Femur (tissue), 1 donor: ENCODE measurements around the gene PKD1L1.
"Not testable (repeated sequence)": the region's sequence is repeated elsewhere in the genome, so short reads cannot be mapped to it uniquely, and the experiment has no call there.

Experiments
- DNase-seq: peaks from one replicate; pipeline ENCODE4 v3.0.0-alpha.2; 2017

PKD1L1 gene

GRCh38 chr7:47962262-47962661 is 14.0 kb upstream of the PKD1L1 start:
- no peak for DNase-seq

DNA sequence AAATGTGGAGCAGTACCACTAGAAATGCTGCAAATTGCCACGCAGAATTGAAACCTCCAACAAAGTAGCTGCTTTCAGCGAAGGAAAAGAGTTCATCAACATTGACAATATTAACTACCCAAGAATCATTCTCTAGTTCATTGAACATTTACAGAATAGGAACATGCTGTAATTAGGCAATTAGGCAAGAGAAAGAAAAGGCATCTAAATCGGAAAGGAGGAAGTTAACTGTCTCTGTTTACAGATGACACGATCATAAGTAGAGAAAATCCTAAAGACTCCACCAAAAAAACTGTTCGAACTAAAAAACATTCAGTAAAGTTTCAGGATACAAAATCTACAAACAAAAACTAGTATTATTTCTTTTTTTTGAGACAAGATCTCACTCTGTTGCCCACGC is 8.9 kb upstream of the PKD1L1 start:
- DNase-seq, result no peak

DNA sequence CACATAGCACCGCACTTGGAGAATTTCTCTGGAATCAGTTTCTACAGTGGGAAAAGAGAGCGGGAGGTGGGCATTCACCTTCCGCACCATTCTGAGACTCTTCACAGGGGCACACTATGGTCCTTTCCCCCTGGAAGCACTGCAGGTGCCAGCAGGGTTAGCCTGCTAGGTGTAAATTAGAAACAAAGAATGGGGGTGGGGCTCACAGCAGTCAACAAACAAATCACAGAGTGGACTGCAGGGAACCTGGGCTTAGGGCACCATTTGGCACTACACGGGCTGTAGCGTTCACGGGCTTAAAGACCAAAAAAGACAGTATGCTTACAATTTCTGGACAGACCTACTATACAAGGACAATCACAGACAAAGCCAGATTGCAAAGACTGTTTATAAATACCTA is 8.0 kb upstream of the PKD1L1 start:
- no peak for DNase-seq

DNA sequence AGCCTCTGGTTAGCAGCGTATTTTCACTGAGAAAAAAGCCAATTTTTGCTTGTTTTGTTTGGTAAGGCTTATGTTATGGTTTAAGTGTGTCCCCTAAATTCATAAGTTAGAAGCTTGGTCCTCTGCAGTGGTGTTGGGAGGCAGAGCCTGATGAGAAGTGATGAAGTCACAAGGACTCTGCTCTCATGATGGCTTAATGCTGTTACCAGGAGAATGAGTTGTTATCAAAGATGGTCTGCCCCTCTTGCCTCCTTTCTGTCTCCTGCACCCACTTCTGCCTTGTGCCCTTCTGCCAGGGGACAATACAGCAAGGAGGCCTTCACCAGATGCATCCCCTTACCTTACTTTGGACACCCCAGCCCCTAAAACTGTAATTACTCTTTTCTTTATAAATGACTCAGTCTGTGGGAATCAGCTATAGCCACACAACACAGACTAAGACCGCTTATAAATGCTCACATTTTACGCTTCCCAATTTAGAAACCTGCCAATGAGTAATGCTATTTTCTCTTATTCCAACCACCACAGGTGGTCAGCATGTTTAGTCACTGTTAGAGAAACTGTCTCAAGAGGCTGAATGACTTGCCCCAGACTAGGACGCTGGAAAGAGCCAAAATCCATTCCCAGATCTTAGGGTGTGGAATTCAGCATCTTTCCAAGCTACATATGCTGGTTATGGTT is 6.1 kb upstream of the PKD1L1 start:
- no peak for DNase-seq

GRCh38 chr7:47953822-47954221 is 5.6 kb upstream of the PKD1L1 start:
- no peak for DNase-seq

- no peak for DNase-seq
Observed at GRCh38 chr7:47952224-47952623, 4.0 kb upstream of the PKD1L1 start.

DNA sequence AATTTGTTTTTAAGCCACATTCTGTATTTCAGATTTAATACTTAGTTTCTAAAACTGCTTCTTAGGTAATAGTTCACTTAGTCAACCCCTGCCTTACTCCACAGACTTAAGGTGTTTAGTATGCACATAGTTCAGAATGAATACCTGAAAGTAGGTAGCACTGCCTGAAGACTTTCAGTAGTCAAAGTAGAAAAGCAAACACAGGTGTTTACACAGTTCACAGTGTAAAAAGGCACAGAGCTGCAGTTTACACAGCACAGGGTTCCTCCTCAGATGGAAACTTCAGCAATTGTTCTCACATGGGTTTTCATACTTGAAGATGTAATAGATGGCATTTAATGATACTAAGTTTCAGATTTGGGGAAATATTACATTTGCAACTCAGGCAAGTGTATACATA is 3.1 kb upstream of the PKD1L1 start:
- no peak for DNase-seq

DNA sequence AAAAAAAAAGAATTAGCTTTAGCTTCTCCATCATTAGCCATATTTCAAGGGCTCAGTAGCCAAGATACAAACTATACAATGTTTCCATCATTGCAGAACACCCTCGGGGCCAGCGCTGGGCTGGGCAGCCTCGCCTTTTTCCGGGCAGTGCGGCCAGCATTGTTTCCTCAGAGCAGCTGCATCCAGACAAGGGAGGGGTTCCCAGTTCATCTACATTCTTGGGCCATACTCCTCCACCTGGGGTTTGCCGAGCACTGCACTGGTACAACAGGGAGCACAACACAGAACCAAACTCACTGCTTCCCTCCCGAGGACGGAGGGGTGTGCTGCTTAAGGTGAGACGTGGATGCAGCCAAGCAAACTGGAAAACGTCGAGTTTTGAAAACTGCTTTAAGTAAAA is 2.4 kb upstream of the PKD1L1 start:
- DNase-seq, result peak; percentile 67

GRCh38 chr7:47949703-47950102 is 1.4 kb upstream of the PKD1L1 start:
- DNase-seq, result no peak

- no peak for DNase-seq
Observed at GRCh38 chr7:47947355-47947749, 914 bp downstream of the PKD1L1 start.

- no peak for DNase-seq
Observed at GRCh38 chr7:47946581-47947354, 1.5 kb downstream of the PKD1L1 start.

DNA sequence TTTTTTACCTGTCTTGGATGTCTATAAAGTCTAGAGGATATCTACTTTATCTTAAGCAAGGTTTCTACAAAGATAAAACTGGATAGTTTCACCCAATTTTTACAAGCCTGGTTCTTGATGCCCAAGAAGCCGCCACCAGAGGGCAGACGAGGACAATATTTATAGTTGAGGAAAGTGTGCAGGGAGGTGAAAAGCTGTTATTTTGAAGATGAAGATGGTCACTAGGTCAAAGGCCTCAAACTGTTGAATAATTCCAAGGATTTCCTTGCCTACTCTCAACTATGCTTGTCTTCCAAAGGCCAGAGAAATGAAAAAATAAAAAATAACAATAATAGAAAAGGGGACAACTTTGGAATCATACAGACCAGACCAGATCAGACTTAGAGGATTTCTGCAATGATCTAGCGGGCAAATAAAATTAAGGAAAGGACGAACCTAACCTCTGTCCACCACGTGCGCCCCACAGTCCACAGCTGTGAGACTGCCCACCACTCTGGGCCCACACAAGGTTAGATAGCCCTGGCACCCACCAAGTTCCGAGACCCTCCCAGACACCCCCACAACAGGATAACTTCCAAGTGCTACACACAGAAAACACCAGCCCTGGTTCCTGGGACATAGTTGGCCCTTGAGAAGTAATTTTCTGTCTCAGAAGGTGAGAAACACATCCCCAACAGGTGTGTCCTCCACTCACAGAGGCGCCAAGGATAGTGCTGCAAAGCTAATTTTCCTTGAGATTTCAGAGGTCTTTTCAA is 2.8 kb downstream of the PKD1L1 start:
- DNase-seq, result peak; percentile 75

GRCh38 chr7:47944536-47945260 is 3.6 kb downstream of the PKD1L1 start:
- DNase-seq, result no peak

- DNase-seq, result no peak
Observed at GRCh38 chr7:47943676-47944474, 4.4 kb downstream of the PKD1L1 start.

GRCh38 chr7:47942651-47943050 is 5.6 kb downstream of the PKD1L1 start:
- not testable (repeated sequence) for DNase-seq

DNA sequence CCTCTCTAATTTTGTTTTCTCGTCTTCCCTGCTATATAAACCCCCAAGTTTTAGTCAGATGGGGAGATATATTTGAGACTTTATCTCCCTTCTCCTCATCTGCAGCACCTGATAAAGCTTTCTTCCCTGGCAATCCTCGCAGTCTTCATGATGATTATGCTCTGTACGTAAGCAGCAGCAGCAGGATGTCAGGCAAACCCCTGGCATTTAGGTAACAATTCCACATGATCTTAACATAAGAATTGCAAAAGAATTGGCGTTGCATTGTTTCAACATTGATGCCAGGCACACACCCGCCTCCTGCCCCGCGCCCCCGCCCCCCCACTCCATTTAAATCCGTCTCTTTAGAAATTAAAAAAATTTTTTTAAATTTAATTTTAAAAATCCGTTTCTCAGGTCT is 6.1 kb downstream of the PKD1L1 start:
- DNase-seq, result no peak

DNA sequence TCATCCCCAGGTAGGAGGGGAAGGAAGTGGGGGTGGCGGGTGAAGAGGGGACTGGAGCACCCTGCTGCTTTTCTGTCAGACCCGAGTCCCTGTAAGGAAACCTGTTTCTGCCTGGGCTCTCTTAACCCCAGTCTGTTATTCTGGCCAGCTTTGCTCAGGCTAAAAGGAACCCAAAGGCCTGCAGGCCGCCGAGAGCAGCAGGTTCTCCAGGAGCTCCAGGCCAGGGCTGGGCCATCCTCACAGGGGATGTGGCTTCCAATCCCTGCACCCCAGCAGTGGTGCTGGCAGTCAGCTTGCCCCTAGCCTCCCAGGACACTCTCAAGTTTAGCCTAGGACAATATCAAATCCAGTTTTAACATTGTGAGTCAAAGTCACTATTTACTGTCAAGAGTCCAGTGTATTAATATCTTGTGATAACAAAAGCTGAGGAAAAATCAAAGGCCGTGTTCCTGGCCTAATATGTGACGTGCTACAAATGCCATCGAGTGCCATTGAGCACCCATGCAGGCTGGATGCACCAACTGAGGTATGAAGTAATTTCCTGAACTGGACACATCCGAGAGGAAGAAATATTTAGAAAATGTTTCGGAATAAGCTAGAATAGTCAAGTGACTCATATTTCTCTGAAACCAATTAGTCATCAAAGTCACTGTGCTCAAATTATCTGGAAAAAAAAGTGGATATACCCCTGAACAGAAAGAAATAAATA is 7.0 kb downstream of the PKD1L1 start:
- no peak for DNase-seq

DNA sequence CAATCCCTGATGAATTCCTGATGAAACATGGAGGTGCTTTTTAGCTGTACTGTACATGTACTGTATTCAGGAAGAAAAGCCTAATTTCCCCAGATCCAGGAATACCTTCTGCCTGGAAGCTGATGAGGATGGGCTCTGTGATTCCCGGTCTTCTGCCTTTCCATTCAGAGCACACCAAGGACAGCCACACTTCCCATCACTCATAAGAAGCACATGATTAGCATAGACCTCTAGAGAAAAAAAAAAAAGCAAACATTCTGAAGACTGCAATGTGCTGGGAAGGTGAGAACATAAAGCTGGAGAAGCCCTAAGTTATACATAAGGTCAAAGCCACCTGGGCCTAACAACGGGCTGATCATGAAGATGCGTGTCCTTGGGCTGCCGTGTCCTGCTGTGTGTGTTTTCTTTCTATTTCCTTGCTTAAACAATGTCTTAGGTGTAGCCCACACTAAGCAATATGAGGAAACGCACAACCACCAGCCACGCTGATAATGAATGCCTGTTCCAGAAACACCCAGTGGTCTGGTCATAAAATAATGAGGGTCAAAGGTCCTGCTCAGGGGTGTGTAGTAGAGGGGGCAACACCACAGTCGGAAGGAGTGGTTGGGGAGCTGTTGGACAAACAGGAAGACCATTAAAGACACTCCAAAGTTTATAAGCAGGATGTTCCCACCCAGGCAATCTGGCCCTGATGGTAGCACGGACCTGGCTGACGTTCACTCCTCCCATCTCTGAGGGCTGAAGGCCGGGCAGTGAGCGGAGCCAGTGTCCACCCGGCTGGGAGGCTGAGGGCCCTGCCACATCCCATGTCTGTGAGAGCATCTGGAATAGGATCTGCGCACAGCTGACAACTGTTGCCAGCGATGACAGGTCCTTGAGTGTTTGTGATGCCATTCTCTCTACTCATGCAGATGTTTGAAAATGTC is 7.9 kb downstream of the PKD1L1 start:
- DNase-seq, result no peak

DNA sequence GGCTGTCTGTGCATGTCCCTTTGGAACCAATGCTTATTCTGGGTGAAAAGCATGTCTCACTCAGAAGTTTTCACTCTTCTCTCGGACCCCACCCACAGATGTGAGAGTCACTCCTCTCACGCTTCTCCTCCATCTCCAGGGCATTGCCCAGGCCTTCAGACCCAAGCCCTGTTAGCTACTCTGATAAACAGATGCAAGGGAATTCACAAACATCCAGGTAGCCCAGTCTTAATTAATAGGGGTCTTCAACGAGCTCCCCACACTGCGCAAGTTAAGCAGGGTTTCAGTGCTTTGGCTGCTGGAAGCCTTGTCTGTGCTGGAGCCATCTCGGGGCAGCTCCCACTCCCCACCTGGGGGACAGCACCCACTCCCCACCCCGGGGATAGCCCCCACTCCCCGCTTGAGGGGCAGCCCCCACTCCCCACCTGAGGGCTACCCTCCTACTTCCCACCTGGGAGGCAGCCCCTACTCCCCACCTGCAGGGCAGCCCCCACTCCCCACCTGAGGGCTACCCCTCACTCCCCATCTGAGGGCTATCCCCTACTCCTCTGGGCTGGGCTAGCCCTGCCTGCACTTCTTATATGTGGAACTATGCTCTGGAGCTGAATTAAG is 8.7 kb downstream of the PKD1L1 start:
- no peak for DNase-seq

DNA sequence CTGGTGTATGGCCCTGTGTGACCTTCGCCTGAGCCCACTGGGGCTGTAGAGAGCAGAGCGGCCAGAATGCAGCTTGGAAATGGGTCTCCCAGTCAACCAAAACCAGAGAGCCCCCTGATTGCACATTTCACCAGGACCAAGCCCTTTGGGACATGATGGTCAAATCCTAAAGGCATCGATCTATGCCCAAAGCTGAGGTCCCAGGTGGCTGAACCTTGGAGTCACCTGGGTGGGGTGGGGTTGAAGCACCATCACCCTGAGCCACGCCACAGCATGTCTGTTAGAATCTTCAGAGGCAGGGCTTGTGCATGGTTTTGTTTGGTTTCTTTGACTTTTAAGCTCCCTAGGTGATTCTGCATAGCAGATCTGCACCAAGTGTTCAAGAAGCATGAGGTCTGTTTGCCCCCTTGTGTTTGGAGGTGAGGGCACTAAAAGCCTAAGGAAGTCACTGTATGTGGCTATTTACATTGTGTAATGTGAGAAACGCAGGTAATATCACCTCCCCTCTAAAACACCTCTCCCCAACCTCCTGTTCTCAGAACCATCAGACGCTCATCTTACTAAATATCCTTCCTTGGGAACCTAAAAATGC is 9.6 kb downstream of the PKD1L1 start:
- no peak for DNase-seq
